SH-SY5Y (cell line): ENCODE results near the gene IMP3.

Source experiments
- GATA2 ChIP-seq: IDR thresholded peaks from 2 replicates; pipeline ENCODE4 v1.6.1; 2011; ENCODE audit warnings: mild to moderate bottlenecking, low read depth, low read length
- GATA3 ChIP-seq: IDR thresholded peaks from 2 replicates; pipeline ENCODE4 v1.6.1; 2011; ENCODE audit warnings: low read depth, mild to moderate bottlenecking, low read length, moderate library complexity

- no peak for TF ChIP-seq GATA2
- no peak for TF ChIP-seq GATA3
Observed at GRCh38 chr15:75648156-75649000, 8.4 kb upstream of the IMP3 start.
